Ramos (cell line): ENCODE measurements around the gene STC2.

Source experiments
- in situ Hi-C: fragments of 300-500 bp; cut with MboI; formaldehyde crosslinking; loops from one replicate; pipeline ENCODE4 v1.14.3; 2022; ENCODE audit warnings: low sequenced_read_pairs; ENCODE audit not compliant: unreplicated experiment

The STC2 gene

DNA sequence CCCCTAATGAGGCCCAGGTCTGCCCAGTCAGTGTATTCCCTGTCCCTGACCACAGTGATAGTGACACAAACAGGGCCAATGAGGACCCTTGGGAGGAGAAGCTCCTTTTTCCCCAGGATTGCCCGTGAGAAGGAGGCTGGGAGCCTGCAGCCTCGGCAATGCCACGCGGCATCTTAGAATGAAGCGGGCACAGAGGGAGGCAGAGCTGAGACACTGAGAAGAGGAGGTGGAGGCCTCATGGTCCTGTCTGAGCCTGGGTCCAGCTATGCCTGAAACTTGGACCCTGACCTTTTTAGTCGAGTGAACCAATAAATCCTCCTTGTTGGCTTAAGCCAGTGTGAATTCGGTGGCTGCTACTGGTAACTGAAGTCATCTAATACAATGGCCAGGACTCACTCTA lies 28.4 kb downstream of the STC2 start:
- in situ Hi-C loops: loop anchor here (25.0 kb wide), 1 partner anchor 687 kb away; the partner anchor contains the start of gene C5orf47

DNA sequence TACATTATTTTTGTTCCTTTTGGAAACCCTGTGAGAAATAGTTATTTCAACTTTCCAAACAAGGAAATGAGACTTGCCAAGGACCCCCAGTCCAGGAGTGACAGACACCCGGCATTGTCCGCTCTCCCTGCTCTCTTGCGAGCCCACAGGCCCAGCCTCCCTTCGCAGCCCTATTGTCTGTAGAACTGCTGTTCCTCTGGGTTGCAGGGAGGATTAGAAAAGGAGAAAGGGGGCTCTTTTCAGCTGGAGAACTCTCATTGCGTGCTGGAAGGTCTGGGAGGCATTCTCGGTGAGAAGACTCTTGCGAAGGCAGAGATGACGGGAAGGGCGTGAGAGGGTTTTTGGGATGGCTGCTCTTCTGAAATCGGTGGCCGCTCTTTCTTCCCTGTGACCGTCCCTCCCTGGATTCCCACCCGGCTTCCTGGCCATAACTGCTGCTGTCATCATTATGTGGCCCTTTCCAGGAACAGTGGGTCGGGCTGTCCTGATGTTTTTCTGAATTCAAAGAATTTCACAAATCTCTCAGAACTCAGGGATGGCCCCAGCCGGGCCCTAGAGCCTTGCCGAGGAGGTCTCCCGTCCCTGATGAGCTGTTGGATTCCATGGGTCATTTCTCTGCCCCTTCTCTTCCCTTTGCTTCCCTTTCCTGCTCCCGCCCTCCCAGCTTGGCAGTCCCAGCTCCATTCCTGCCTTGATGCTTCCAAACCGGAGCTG lies 29.8 kb downstream of the STC2 start:
- in situ Hi-C loops: loop anchor here (25.0 kb wide), 1 partner anchor 689 kb away; the partner anchor contains the start of gene C5orf47

DNA sequence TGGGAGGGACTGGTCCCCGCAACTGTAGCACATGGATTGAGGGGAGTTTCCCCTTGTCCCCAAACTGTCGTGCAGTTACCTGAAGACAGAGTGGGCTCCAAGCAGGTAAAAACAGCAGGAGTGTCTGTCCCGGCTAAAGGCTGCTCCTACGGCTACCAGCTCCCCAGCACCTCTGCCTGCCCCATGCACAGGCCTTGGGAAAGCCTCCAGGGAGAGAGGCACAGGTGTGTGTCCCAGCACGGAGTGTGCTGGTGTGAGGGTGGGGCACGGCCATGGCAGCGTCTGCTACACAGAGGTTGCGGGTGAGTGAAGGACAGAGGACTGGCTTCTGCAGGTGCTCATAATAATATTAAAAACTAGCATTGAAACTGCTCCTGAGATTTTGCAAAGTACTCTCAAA lies 30.4 kb downstream of the STC2 start:
- in situ Hi-C loops: loop anchor here (25.0 kb wide), 1 partner anchor 689 kb away; the partner anchor contains the start of gene C5orf47

GRCh38 chr5:173296737-173297676 lies 31.2 kb downstream of the STC2 start:
- in situ Hi-C loops: loop anchor here (25.0 kb wide), 1 partner anchor 690 kb away; the partner anchor contains the start of gene C5orf47

GRCh38 chr5:173295796-173296195 lies 32.4 kb downstream of the STC2 start:
- in situ Hi-C loops: loop anchor here (25.0 kb wide), 1 partner anchor 692 kb away; the partner anchor contains the start of gene C5orf47

- in situ Hi-C loops: loop anchor here (5.0 to 25.0 kb wide), 3 partner anchors 43 to 693 kb away; partner anchors contain the start of gene C5orf47
Observed at GRCh38 chr5:173294673-173295320, 33.4 kb downstream of the STC2 start.

GRCh38 chr5:173293817-173294672 lies 34.2 kb downstream of the STC2 start:
- in situ Hi-C loops: loop anchor here (5.0 to 25.0 kb wide), 3 partner anchors 43 to 693 kb away; partner anchors contain the start of gene C5orf47

DNA sequence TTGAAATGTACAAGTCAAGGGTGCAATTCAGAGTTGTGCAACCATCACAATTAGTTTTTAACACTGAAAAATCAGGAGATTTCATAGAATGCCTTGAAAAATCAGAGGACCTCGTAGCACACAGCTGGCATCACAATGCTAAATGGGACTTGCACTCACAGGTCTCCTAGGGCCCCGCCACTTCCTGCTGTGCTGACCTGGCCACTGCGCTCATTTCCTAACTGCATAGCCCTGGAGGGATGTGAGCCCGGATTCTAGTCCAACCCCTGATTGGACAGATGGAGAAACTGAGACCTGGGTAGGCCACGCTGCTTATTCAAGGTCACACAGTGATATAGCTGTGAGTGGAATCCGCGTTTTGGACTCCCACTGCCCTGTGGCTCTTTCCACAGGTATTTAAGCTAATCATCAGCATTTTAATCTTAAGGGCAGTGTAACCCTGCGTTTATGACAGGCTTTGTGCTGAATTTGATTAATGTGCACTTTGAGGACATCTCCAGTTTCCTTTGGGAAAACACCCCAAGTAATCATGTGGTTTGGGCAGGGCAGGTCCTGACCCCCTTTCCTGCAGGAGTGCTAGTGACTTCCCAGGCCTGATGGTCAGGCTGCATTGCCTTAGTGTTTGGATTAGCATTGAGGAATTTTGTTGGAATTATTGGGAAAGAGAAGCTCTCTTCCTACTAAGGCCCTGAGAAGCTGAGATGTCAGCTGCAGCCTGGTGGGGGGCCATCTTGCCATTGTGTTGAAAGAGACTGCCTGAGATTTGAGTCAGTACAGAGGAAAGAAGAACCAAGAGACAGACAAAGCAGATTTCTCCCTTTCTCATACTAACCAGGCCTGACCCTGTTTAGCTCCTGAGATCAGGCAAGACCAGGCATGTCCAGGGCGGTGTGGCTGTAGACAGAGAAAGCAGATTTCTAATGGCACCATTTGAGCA lies 36.2 kb downstream of the STC2 start:
- in situ Hi-C loops: loop anchor here (5.0 to 25.0 kb wide), 3 partner anchors 45 to 695 kb away; partner anchors contain the start of gene C5orf47

- in situ Hi-C loops: loop anchor here (5.0 to 25.0 kb wide), 3 partner anchors 47 to 697 kb away; partner anchors contain the start of gene C5orf47
Observed at GRCh38 chr5:173290477-173291131, 37.6 kb downstream of the STC2 start.

DNA sequence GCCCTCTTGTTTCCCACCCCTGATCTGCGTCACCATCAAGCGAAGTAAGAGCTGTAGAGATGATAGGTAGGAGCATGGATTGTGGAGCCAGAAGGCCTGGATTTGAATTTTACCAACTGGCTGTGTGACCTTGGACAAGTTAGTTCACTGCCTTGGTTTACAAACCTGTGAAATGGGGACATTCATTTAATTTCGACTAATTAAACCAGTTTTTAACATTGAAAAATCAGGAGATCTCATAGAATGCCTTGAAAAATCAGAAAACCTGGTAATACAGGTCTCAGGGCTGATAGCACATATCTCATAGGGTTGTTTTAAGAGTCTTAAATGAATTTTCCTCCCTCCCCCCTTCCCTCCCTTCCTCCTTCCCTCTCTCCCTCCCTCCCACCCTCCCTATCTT lies 38.8 kb downstream of the STC2 start:
- in situ Hi-C loops: loop anchor here (25.0 kb wide), 1 partner anchor 698 kb away; the partner anchor contains the start of gene C5orf47

DNA sequence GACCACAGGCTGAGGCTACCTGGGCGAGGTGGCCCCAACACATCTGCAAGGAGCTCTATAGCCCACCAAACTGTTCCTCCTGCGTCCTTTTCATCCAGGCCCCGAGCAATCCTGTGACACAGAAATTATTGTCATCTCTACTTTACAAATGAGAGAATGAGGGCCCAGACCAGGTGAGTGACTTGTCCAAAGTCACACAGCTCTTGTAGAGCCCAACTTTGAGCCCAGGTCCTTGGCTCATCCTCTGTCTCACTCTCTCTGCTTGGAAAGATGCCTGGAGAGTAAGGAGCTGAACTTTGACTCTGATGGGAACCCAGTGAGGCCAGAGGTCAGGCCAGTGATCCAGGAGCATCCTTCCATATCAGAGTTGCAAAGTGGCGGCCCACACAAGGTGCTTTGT lies 39.6 kb downstream of the STC2 start:
- in situ Hi-C loops: loop anchor here (25.0 kb wide), 1 partner anchor 699 kb away; the partner anchor contains the start of gene C5orf47

DNA sequence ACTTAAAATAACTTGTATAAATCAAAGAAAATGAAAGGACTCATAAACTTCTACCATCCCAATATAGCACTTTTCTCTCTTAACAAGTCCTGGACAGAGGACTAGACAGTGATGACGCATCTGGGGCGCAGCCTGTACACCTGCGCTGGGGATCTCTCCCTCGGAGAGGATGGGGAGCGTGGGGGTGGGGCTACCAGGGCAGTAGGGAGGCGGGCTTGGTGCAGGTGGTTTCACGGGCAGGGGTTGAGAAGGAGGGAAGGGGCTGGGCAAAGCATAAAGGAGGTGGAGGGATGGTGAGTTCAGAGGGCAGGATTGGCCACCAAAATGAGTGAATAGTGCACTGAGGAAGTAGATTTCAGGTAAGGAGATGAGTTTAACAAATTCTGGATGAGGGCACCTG lies 41.1 kb downstream of the STC2 start:
- in situ Hi-C loops: loop anchor here (25.0 kb wide), 1 partner anchor 700 kb away; the partner anchor contains the start of gene C5orf47

GRCh38 chr5:173284343-173284958 lies 43.8 kb downstream of the STC2 start:
- in situ Hi-C loops: loop anchor here (25.0 kb wide), 1 partner anchor 703 kb away; the partner anchor contains the start of gene C5orf47

GRCh38 chr5:173283318-173284288 lies 44.6 kb downstream of the STC2 start:
- in situ Hi-C loops: loop anchor here (25.0 kb wide), 1 partner anchor 704 kb away; the partner anchor contains the start of gene C5orf47

- in situ Hi-C loops: loop anchor here (25.0 kb wide), 1 partner anchor 704 kb away; the partner anchor contains the start of gene C5orf47
Observed at GRCh38 chr5:173282916-173283315, 45.3 kb downstream of the STC2 start.
